NCI-H1694 (cell line): ENCODE data around the gene KY.
"Not testable (repeated sequence)": the region's sequence is repeated elsewhere in the genome, so short reads cannot be mapped to it uniquely, and the experiment has no call there.

Experiments
- DNase-seq: peaks from one replicate; lab custom pipeline; 2025; lab: John Stamatoyannopoulos, UW

The KY gene

DNA sequence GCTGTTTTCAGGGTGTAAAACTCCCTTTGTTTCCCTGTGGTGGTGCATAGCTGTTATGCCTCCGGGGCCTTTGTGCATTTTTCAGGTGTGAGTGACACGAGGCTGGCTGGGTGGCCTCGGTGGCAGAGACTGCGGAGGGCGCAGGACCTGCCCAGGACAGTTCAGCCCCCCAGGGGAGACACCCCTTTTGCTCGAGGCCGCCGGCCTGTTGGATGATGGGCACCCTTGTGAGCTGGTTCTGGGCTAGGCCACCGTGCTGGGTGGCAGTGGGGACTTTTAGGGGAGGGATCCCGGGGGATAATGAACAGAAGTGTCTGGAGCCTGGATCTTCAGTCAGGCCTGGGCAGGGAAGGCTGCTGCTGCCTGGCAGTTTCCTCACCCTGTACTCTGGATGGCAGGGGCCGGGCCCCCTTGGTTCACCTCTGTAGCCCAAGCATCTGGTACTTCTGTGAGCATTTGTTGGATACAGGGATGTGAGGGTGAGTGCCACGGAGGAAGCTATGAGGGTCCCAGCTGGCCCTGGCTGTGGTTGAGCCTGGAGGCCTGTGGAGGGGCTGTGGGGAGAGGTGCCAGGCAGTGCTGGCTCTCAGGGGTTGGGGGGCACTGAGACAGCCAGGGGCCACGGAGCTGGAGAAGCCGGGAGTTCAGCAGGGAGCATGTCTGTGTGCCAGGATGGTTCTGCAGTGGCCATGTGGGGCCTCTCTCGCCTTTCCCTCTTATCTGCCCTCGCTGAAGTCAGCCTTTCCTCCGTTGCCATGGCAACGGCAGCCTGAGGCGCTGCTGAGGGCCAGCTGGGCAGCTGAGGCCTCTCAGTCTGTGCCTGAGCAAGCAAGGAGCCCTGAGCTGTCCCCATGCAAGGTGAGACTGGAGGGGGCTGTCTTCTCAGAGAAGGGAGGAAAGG lies 49.0 kb downstream of the KY start:
- DNase-seq = no peak

DNA sequence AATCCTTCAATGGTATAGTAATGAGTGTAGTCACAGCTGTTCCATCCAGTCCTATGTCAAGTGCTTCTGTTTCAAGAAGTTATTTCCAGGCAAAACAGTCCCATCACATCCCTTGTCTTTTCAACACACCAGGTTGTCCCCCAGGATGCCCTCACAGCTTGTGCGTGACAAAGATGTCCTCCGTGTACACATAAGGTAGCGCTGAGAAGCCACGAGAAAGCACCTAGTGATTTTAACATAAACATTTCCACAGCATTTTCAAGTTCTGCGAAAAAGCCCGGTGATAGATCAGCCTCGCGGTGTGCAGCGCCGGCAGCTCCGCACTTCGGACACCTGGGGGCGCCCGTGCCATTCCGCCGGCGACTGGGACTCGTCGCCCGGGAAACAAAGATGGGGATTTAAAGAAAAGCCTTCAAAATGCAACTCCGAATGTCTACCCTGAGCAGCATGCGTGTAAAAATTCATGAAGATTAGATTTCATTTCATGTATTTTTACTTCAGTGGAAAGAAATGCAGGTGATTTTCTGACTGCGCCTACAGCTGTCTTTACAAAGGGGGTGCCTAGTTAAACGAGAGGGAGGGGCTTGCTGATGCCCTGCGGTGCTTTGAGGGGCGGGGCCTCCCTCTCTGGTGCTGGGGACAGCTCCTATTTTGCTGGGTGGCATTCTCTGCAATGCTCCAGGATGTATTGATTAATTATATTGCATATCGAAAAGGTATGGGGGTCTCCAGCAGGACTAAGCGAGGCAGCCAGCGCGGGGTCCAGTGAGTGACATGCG lies 49.9 kb downstream of the KY start:
- DNase-seq = peak; percentile 39

DNA sequence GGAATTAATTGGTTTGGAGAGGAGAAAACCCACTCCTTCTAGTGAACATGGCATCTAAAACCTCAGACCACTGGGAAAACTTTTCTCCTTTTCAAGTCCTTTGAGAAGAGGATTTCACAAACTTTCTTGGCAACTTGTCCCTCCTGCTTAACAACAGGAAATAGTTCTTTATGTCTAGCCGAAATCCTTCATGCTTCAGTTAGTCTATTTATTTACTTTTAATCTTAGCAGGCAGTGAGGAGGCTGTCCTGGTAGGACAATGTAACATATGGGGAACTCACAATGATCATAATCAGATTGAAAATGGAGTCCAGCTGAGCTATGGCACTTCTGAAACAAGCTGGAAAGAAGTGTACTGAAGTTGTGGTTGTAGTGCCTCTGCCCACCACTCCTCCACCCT lies 50.6 kb downstream of the KY start:
- DNase-seq = no peak

DNA sequence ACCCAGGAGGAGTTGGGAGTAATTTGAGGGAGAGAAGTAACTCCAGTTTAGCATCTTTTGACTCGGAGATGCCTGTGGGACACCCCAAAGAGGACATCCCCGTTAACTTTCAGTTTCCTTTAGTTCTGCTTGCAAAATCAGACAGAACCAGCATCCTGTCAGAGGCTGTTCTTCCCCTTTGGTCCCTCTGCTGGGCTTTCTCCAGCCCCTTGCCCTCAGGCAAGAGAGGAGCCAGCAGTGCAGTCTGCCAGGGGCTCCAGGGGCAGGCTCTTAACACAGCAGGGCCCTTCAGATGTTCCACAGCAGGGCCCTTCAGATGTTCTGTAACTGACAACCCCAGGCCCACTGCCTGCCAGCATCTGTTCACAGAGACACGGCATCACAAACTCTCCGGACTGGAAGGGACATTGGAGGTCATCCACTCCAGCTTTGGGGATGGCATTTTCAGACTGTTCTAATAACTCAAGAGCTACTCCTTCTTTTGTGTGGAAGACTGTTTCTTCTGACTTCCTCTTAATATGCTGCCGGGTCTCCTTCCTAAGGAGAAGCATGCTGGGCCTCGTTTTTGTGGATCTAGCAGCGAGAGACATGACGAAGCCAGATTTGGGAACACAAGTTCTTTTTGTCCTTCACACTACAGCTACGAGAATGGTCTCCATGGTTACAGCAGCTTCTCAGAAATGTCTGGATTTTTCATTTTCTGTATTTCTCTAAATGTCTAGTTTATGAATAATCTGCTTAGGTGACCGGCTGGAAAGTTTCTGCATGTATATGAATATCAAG lies 51.9 kb downstream of the KY start:
- DNase-seq = no peak

DNA sequence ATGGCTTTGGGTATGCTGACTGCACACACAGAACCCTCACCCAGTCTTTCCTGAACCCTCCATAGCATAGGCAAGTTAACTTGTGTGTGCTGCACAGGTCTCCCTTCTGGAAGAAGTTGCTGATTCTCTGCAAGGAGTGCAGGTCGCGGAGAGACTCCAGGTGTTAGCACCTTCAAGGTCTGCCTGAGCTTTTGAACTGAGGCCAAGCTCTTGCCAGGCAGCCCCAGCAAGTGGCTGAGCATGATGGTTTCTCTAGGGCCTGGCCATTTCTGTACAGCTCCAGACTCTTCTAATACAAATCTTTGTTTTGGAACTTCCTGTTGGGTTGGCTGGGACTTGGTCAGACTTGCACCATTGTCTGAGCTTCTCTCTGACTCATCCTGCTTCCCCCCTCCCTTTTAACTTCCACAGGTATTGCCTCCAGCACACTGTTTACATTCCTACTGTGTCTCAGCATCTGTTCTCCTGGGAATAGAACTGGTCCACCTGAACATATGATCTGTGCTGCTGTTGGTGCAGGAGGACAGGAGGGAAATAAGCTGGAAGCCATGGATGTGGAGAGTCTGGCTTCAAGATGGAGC lies 53.3 kb downstream of the KY start:
- DNase-seq = no peak

DNA sequence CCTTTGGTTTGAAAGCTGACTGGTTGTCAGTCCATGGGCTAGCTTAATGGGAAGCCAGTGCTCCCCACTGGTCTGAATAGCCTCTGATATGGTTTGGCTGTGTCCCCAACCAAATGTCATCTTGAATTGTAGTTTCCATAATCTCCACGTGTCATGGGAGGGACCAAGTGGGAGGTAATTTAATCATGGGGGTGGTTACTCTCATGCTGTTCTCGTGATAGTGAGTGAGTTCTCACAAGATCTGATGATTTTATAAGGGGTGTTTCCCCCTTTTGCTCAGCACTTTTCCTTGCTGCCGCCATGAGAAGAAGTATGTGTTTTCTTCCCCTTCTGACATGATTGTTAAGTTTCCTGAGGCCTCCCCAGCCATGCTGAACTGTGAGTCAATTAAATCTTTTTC lies 55.8 kb downstream of the KY start:
- not testable (repeated sequence) for DNase-seq

DNA sequence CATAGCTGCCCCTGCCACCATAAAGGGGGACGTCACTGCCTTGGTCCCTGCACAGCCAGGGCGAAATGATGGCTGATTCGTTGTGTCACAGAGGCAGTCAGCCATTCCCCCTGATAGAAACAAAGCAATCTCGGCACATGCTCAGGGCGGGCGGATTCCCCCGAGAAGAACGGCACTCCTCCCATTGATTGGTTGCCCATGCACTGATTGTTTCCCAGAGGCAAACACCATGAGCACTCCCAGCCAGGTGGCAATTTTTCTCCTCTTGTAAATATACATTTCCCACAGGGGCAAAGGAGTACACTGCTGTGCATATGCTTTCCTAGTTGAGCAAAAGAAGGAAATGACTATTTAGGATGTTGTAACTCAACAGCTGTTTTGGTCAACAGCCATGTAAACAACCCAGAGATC lies 56.5 kb downstream of the KY start:
- no peak for DNase-seq

- DNase-seq = no peak
Observed at GRCh38 chr3:134592806-134593205, 58.0 kb downstream of the KY start.

DNA sequence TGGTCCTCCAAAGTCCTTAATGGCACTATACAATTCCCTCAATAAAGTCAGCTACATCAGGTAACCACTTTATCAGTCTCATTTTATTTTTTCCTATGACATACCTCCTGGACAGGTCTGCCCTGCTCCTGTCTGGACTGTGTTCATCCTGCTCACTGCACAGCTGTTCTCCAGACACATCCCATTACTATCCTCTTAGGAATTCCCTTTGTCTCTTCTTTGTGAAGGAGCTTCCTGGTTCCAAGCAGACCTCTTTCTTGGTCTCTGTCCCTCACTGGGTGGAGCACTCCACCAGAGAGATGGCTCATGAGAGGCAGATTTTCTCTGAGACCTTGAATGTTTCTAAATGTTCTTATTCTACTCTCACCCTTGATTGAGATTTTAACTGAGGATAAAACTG lies 60.1 kb downstream of the KY start:
- DNase-seq = no peak

GRCh38 chr3:134579141-134579665 lies 71.6 kb downstream of the KY start:
- DNase-seq = no peak

- DNase-seq = no peak
Observed at GRCh38 chr3:134576831-134577230, 74.0 kb downstream of the KY start.

DNA sequence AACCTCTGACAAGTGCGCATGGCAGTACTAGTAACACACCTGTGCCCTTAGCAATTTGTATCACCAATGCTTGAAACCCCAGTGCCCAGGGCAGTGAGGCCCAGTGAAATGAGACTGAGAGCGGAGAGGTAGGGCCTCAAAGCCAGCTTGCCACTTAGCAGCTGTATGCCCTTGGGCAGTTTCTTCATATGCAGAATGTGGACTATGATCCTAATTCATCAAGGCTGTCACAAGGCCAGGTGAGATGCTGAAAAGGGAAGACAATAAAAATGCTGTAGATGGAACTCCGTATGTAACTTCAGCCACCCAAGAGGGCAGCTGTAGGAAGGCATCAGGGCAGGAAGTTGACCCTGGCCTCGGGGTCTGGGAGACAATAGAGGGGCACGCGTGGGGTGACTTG lies 74.4 kb downstream of the KY start:
- DNase-seq = no peak

DNA sequence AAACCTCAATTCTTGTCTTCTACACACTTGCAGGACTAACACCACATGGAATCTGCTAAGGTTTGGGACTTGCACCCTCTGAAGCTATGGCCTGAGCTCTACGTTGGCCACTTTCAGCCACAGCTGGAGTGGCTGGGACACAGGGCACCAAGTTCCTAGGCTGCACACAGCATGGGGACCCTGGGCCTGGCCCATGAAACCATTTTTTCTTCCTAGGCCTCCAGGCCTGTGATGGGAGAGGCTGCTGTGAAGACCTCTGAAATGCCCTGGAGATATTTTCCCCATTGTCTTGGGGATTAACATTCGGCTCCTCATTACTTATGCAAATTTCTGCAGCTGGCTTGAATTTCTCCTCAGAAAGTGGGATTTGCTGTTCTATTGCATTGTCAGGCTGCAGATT lies 80.9 kb downstream of the KY start:
- DNase-seq = not testable (repeated sequence)

DNA sequence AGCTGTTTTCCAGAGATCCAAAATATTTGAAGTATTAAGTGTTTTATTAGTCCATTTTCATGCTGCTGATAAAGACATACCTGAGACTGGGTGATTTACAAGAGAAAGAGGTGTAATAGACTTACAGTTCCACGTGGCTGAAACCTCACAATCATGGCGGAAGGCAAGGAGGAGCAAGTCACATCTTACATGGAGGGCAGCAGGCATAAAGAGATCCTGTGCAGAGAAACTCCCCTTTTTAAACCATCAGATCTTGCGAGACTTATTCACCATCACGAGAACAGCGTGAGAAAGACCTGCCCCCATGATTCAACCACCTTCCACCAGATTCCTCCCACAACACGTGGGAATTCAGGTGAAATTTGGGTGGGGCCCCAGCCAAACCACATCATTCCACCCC lies 82.0 kb downstream of the KY start:
- DNase-seq = no peak

DNA sequence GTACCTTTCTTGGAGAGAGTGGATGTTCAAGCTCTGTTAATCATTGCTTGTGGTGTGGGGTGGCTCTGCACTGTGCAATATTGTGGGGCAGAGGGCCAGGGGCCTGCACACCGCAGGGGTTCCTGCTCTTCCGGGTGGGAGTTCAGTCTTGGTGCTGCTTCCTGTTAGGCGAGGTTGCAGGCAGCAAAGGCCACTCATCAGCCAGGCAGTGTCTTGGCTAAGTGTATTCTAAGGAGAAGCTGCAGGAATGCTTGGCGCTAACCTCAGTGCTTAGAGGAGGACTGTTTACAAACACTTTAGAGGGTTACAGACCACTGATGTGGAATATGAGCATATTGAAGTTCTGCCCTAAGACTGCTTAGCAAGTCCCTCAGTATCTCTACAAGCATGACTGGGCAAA lies 83.2 kb downstream of the KY start:
- no peak for DNase-seq

- no peak for DNase-seq
Observed at GRCh38 chr3:134564991-134565390, 85.8 kb downstream of the KY start.

GRCh38 chr3:134563601-134564000 lies 87.2 kb downstream of the KY start:
- DNase-seq = no peak

DNA sequence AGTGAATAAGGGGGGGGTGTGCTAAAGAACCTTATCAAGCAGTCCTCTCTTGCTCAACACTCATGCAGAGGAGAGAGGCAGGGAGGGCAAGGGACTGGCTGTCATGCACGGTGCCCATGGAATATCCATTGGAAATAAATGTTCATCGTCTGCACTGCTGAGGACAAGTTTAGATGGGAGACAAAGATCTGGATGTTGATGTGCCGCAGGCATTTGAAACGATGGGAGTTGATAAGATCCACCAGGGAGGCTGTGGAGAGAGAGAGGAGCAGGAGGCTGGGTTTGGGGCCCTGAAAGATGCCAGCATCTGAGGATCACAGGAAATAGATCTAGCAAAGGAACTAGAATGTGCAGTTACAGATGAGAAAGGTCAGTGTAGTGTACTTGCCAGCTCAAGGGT lies 88.8 kb downstream of the KY start:
- no peak for DNase-seq

DNA sequence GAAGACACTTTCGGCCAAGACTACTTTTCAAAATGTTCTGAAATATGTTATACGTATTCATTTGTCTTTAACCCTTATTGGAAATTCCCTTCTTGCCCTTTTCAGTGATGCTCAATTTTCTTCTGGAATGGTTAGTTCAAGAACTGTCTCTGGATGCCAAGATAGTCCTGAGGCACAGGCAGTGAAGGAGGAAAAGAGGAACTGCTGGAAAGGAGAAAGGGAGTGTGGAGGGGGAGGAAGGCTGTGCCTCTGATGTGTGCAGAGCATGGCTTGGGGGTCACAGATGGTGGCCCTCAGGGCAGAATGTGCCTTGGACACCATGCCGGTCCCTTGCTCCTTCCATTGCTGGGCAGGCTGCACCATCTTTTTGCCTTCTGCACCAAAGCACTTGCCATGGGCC lies 91.2 kb downstream of the KY start:
- no peak for DNase-seq
